Activated CD4-positive, alpha-beta memory T cell treated with anti-CD3 and anti-CD28 coated beads, Interleukin-2, amount 10 ng/mL, durations not matched to agents 7 days and 5 days (primary cell): Measurements from ENCODE around the gene CBX4. TPM values are rescaled to one million over a fixed set of nuclear protein-coding genes. Genes with fewer than 3 reads are reported as not detected.

ENCODE experiments used
- CTCF ChIA-PET: fragments of 350-600 bp; sonication (Branson Sonifier 250); formaldehyde crosslinking; loops from one replicate; lab custom pipeline; 2021; ENCODE audit warnings: antibody characterized with exemption, inconsistent platforms; lab: Charles Lee
- POLR2A ChIA-PET: fragments of 350-600 bp; sonication (Branson Sonifier 250); formaldehyde crosslinking; loops from one replicate; lab custom pipeline; 2021; ENCODE audit warnings: antibody characterized with exemption; lab: Charles Lee
- DNase-seq: peaks from one replicate; pipeline ENCODE4 v3.0.0-alpha.2; 2020
- H3K27ac Mint-ChIP-seq: one replicate; pipeline ENCODE4 v1.8.0; 2021; ENCODE audit warnings: mild to moderate bottlenecking, mixed read lengths
- H3K27me3 Mint-ChIP-seq: one replicate; pipeline ENCODE4 v1.8.0; 2021; ENCODE audit warnings: mixed read lengths
- H3K36me3 Mint-ChIP-seq: one replicate; pipeline ENCODE4 v1.8.0; 2021; ENCODE audit warnings: low read depth, mixed read lengths
- H3K4me1 Mint-ChIP-seq: one replicate; pipeline ENCODE4 v1.8.0; 2021; ENCODE audit warnings: mixed read lengths
- H3K4me3 Mint-ChIP-seq: one replicate; pipeline ENCODE4 v1.8.0; 2021; ENCODE audit warnings: mild to moderate bottlenecking, mixed read lengths
- H3K9me3 Mint-ChIP-seq: one replicate; pipeline ENCODE4 v1.8.0; 2021; ENCODE audit warnings: mixed read lengths
- total RNA-seq, 2 experiments: library from RNA; stranded (reverse); gene quantifications; one replicate each; pipeline ENCODE4 v1.2.3, GENCODE V29; 2021

CBX4 gene
- total RNA-seq, 2 experiments from 2014 or later: 34.4 to 36.5 TPM

DNA sequence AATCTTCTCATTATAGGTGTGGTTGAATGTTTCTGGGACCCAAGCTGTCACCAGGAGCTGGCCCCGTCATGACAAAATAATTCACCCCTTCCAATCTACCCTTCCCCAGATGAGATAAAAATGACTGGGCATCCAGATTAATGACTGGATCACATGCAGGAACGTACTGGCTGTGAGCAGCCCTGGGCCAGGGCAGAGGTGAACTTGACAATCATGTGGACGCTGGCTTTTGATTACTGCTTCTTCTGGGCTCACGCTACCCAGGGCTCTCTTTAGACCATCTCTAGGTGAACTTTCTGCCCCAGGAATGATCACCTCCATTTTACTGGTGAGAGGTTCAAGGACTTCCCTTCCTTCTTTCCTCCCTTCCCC is 18.3 kb downstream of the CBX4 start:
- Mint-ChIP-seq H3K27ac (no peak overlapping the region), H3K9me3 (no peaks in the 10 kb centered on the region), H3K4me3 (no peak overlapping the region), H3K27me3 (peaks cover 58% of the 10 kb centered on the region), H3K36me3 (no peaks in the 10 kb centered on the region), H3K4me1 (peaks cover 8% of the 10 kb centered on the region)
- ChIA-PET POLR2A (interaction anchor here (1.5 kb wide), 1 partner anchor 19 kb away, joined by 3 read pairs; no protein-coding TSS in a partner anchor), CTCF (no interaction called here)
- DNase-seq: no peak

- H3K4me1 Mint-ChIP-seq: peaks cover 5% of the 10 kb centered on the region
- no peaks in the 10 kb centered on the region for H3K9me3 Mint-ChIP-seq
- H3K27ac Mint-ChIP-seq: no peak overlapping the region
- H3K4me3 Mint-ChIP-seq: no peak overlapping the region
- ChIA-PET CTCF (interaction anchor here (2.4 kb wide), 1 partner anchor 23 kb away, joined by 6 read pairs; the partner anchor contains the start of gene CBX8), POLR2A (interaction anchor here (1.2 kb wide), 1 partner anchor 19 kb away, joined by 3 read pairs; no protein-coding TSS in a partner anchor)
- H3K36me3 Mint-ChIP-seq: no peaks in the 10 kb centered on the region
- peaks cover 58% of the 10 kb centered on the region for H3K27me3 Mint-ChIP-seq
- no peak for DNase-seq
These were observed 19.5 kb downstream of the CBX4 start for GRCh38 chr17:79819534-79820276.

DNA sequence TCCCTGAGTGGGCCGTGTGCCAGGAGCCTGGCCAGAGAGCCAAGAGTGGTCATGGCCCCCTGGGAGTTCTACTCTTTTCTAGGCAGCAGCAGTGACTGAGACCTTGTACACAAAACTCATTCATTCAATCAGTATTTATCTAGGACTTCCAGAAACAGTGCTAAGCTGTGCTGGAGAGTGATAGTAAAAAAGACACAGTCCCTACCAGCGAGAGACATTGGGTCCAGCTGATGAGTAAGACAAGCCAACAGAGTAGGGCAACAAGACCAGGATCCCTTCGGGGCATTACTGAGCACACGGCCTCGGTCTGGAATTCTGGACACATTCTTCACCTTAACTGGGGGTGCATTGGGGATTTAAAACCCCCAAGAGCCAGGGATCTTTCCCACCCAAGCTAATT is 20.2 kb downstream of the CBX4 start:
- ChIA-PET CTCF (interaction anchor here (1.1 to 2.4 kb wide), 3 partner anchors 17 to 27 kb away, joined by 3 to 10 read pairs (median 6); partner anchors contain the start of gene CBX8), POLR2A (interaction anchor here (1.0 to 1.6 kb wide), 3 partner anchors 9 to 22 kb away, joined by 3 read pairs; partner anchors contain the start of gene CBX8)
- Mint-ChIP-seq H3K36me3 (peaks cover 4% of the 10 kb centered on the region), H3K27ac (no peak overlapping the region), H3K9me3 (no peaks in the 10 kb centered on the region), H3K4me1 (peaks cover 10% of the 10 kb centered on the region), H3K27me3 (peaks cover 60% of the 10 kb centered on the region), H3K4me3 (no peak overlapping the region)
- DNase-seq: no peak

GRCh38 chr17:79818026-79818758 is 21.0 kb downstream of the CBX4 start:
- ChIA-PET POLR2A (interaction anchor here (1.0 to 1.8 kb wide), 6 partner anchors 8 to 28 kb away, joined by 3 to 5 read pairs (median 4); partner anchors contain the start of genes CBX4 and CBX8), CTCF (interaction anchor here (0.5 to 2.4 kb wide), 7 partner anchors 17 to 72 kb away, joined by 3 to 10 read pairs (median 4); partner anchors contain the start of gene CBX8)
- Mint-ChIP-seq H3K4me1 (peaks cover 11% of the 10 kb centered on the region), H3K27me3 (peaks cover 58% of the 10 kb centered on the region), H3K4me3 (no peak overlapping the region), H3K9me3 (no peaks in the 10 kb centered on the region), H3K27ac (no peak overlapping the region), H3K36me3 (peaks cover 4% of the 10 kb centered on the region)
- DNase-seq: no peak

- no peak for DNase-seq
- H3K27me3 Mint-ChIP-seq: peaks cover 58% of the 10 kb centered on the region
- peaks cover 4% of the 10 kb centered on the region for H3K36me3 Mint-ChIP-seq
- POLR2A ChIA-PET: no interaction called here
- no peak overlapping the region for H3K27ac Mint-ChIP-seq
- no peak overlapping the region for H3K4me3 Mint-ChIP-seq
- H3K4me1 Mint-ChIP-seq: peaks cover 21% of the 10 kb centered on the region
- CTCF ChIA-PET: no interaction called here
- H3K9me3 Mint-ChIP-seq: no peaks in the 10 kb centered on the region
These were observed 23.3 kb downstream of the CBX4 start for GRCh38 chr17:79815836-79816461.

DNA sequence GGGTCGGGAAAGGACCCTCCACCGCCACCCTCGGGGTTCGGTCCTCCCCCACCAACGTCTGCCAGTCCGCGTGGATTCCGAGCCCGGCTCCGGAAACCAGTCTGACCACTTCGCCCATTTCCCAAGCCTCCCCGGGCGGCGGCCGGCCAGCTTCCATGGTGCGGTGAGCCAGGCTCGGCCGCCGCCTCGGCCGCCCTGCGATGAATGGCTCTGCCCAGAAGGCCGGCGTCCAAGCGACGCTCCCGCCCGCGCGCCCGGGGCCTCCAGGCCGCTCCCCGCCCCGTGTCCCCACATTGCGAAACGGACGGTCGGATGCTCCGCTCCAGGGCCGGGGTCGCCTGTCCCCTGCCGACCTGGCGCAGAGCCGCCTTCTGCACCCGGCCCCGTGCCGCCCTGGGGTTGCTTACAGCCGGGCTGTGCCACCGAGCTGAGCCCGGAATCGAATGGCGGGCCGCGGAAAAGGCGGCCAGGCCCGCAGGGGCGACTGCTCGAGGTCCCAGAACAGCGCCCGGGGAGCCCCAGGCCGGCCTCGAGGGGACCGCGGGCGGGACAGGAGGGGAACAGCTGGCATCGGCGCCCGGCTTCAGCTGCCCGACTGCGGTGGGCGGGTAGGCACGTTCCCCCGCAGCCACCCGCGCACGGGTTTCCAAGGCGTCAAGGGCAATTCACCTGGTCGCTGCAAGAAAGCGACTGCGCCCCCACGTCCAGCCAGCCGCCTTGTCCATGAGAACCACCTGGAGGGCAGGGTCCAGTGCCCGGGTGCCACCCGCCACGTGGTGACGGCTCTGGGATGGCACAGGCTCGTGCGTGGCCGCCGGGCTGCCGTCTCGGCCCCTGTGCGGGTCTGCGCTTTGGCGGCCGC is 24.0 kb downstream of the CBX4 start:
- Mint-ChIP-seq H3K9me3 (no peaks in the 10 kb centered on the region), H3K36me3 (peaks cover 4% of the 10 kb centered on the region), H3K4me3 (no peak overlapping the region), H3K27me3 (peaks cover 59% of the 10 kb centered on the region), H3K4me1 (peaks cover 27% of the 10 kb centered on the region), H3K27ac (no peak overlapping the region)
- ChIA-PET CTCF (interaction anchor here (0.8 kb wide), 1 partner anchor 18 kb away, joined by 3 read pairs; the partner anchor contains the start of gene CBX8), POLR2A (interaction anchor here (1.5 to 4.8 kb wide), 2 partner anchors 17 to 22 kb away, joined by 3 to 24 read pairs; partner anchors contain the start of gene CBX8)
- DNase-seq: no peak

- Mint-ChIP-seq H3K27ac (peak overlapping the region; percentile 52), H3K4me1 (peaks cover 28% of the 10 kb centered on the region), H3K27me3 (peaks cover 55% of the 10 kb centered on the region), H3K36me3 (peaks cover 4% of the 10 kb centered on the region), H3K4me3 (peak overlapping the region; percentile 5), H3K9me3 (no peaks in the 10 kb centered on the region)
- ChIA-PET CTCF (interaction anchor here (0.8 kb wide), 1 partner anchor 17 kb away, joined by 3 read pairs; the partner anchor contains the start of gene CBX8), POLR2A (interaction anchor here (0.9 to 4.8 kb wide), 3 partner anchors 17 to 27 kb away, joined by 3 to 24 read pairs (median 3); partner anchors contain the start of gene CBX8)
- DNase-seq: no peak
These were observed 24.9 kb downstream of the CBX4 start for GRCh38 chr17:79814127-79814973.

GRCh38 chr17:79813297-79814126 is 25.7 kb downstream of the CBX4 start:
- Mint-ChIP-seq H3K27me3 (peaks cover 55% of the 10 kb centered on the region), H3K4me3 (no peak overlapping the region)
- CTCF ChIA-PET: interaction anchor here (1.2 kb wide), 1 partner anchor 26 kb away, joined by 3 read pairs; the partner anchor contains the start of gene CBX4

DNA sequence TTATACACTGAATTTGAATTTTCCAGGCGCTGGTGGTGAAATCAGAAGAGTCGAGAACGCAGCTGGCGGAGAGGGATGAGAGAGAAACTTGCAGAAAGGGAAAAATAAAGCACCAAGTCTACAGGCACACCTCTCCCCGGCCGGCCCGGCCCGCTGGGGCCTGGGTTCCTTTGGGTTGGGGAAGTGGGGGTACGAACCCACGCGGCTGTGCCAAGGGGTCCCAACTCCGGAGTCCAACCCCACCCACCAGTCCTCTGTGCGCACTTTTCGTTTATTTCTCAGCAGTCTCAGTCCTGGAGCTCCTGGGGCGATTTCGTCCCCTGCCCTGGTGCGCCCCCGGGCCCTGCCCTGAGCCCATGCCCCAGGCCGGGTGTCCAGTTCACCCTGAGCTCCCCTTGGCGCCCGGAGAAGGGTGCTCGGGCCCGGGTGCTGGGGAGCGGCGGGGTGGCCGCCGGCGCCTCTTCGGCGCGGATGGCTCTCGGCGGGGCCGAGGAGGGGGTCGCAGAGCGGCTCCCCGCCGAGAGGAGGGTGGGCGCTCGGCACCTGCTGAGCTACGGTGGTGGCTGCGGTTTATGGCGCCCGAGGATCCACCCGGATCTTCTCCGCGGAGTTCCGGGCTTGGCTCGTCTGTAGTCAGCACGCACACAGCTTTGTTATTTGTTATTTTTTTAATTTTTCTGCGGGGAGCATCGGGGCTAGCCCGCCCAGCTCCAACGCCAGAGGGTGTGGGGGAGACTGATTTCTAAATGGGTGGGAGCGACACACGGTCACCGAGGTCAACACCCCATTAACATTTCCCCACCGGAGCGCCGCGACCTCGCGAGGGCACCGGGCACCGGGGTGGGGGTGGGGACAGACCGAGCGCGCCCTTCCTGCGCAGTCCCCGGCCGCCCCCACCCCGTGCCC is 26.6 kb downstream of the CBX4 start:
- peaks cover 32% of the 10 kb centered on the region for H3K4me1 Mint-ChIP-seq
- DNase-seq: no peak
- no peaks in the 10 kb centered on the region for H3K9me3 Mint-ChIP-seq
- H3K27ac Mint-ChIP-seq: no peak overlapping the region
- peaks cover 4% of the 10 kb centered on the region for H3K36me3 Mint-ChIP-seq
- peak overlapping the region; percentile 14 for H3K4me3 Mint-ChIP-seq
- ChIA-PET CTCF (interaction anchor here (1.2 to 1.3 kb wide), 3 partner anchors 23 to 159 kb away, joined by 3 to 4 read pairs (median 4); partner anchors contain the start of gene CBX4), POLR2A (interaction anchor here (0.6 to 4.8 kb wide), 6 partner anchors 9 to 28 kb away, joined by 3 to 24 read pairs (median 4); partner anchors contain the start of genes CBX4 and CBX8)
- H3K27me3 Mint-ChIP-seq: peaks cover 61% of the 10 kb centered on the region

More at GRCh38 chr17:79813297-79814126, 25.7 kb downstream of the CBX4 start:
- no peak overlapping the region for H3K27ac Mint-ChIP-seq
- no peak for DNase-seq
- H3K36me3 Mint-ChIP-seq: peaks cover 4% of the 10 kb centered on the region
- no peaks in the 10 kb centered on the region for H3K9me3 Mint-ChIP-seq
- H3K4me1 Mint-ChIP-seq: peaks cover 32% of the 10 kb centered on the region
- POLR2A ChIA-PET: interaction anchor here (0.9 to 4.8 kb wide), 5 partner anchors 16 to 27 kb away, joined by 3 to 24 read pairs (median 3); partner anchors contain the start of gene CBX8
